ENCODE results near the gene SMCHD1. TPM values are rescaled to one million over a fixed set of nuclear protein-coding genes. Genes with fewer than 3 reads are reported as not detected.
"Not testable (repeated sequence)": the region's sequence is repeated elsewhere in the genome, so short reads cannot be mapped to it uniquely, and the experiment has no call there.

The SMCHD1 gene
- total RNA-seq, 1 experiment from 2014 or later: 48.0 TPM

GRCh38 chr18:2814928-2815327 is 159.4 kb downstream of the SMCHD1 start:
- DNase-seq (ENCODE audit: low read depth): no peak

- DNase-seq (ENCODE audit: low read depth): no peak
These were observed 162.8 kb downstream of the SMCHD1 start for GRCh38 chr18:2818281-2818680.

- DNase-seq (ENCODE audit: low read depth): no peak
These were observed 166.2 kb downstream of the SMCHD1 start for GRCh38 chr18:2821695-2822094.

- DNase-seq (ENCODE audit: low read depth): no peak
These were observed 166.8 kb downstream of the SMCHD1 start for GRCh38 chr18:2822213-2822921.

GRCh38 chr18:2823202-2823601 is 167.7 kb downstream of the SMCHD1 start:
- no peak for DNase-seq (ENCODE audit: low read depth)

GRCh38 chr18:2823966-2824365 is 168.4 kb downstream of the SMCHD1 start:
- no peak for DNase-seq (ENCODE audit: low read depth)

- no peak for DNase-seq (ENCODE audit: low read depth)
These were observed 169.3 kb downstream of the SMCHD1 start for GRCh38 chr18:2824865-2825264.

- no peak for DNase-seq (ENCODE audit: low read depth)
These were observed 170.2 kb downstream of the SMCHD1 start for GRCh38 chr18:2825613-2826175.

- DNase-seq (ENCODE audit: low read depth): no peak
These were observed 171.1 kb downstream of the SMCHD1 start for GRCh38 chr18:2826581-2826980.

GRCh38 chr18:2827061-2827460 is 171.5 kb downstream of the SMCHD1 start:
- DNase-seq (ENCODE audit: low read depth): no peak

- not testable (repeated sequence) for DNase-seq (ENCODE audit: low read depth)
These were observed 180.6 kb downstream of the SMCHD1 start for GRCh38 chr18:2836118-2836517.

- DNase-seq (ENCODE audit: low read depth): not testable (repeated sequence)
These were observed 181.8 kb downstream of the SMCHD1 start for GRCh38 chr18:2837290-2837689.

GRCh38 chr18:2839202-2839601 is 183.7 kb downstream of the SMCHD1 start:
- no peak for DNase-seq (ENCODE audit: low read depth)

- no peak for DNase-seq (ENCODE audit: low read depth)
These were observed 185.0 kb downstream of the SMCHD1 start for GRCh38 chr18:2840521-2840920.

GRCh38 chr18:2843146-2843545 is 187.6 kb downstream of the SMCHD1 start:
- DNase-seq (ENCODE audit: low read depth): no peak

- no peak for DNase-seq (ENCODE audit: low read depth)
These were observed 189.6 kb downstream of the SMCHD1 start for GRCh38 chr18:2845172-2845571.

- DNase-seq (ENCODE audit: low read depth): no peak
These were observed 191.2 kb downstream of the SMCHD1 start, which contains the start of gene EMILIN2 for GRCh38 chr18:2846636-2847316. Gene EMILIN2, plus strand, starts transcription at chr18:2847006. Its CDS starts 183 bp downstream, at chr18:2847189.

- no peak for DNase-seq (ENCODE audit: low read depth)
These were observed 192.1 kb downstream of the SMCHD1 start for GRCh38 chr18:2847317-2848246.

GRCh38 chr18:2848247-2849246 is 193.0 kb downstream of the SMCHD1 start:
- no peak for DNase-seq (ENCODE audit: low read depth)

GRCh38 chr18:2850816-2851215 is 195.3 kb downstream of the SMCHD1 start:
- no peak for DNase-seq (ENCODE audit: low read depth)

Data from LHCN-M2 (cell line).